Measurements from ENCODE around the gene SARS2.

SARS2 gene

GRCh38 chr19:38920602-38921419 is 9.8 kb downstream of the SARS2 start:
- H3K27ac ChIP-seq = no peak overlapping the region

GRCh38 chr19:38919837-38920601 is 10.5 kb downstream of the SARS2 start:
- Histone ChIP-seq H3K4me3 (no peak overlapping the region), H3K27ac (no peak overlapping the region)

More at GRCh38 chr19:38920602-38921419, 9.8 kb downstream of the SARS2 start:
- no peak overlapping the region for H3K4me3 ChIP-seq

DNA sequence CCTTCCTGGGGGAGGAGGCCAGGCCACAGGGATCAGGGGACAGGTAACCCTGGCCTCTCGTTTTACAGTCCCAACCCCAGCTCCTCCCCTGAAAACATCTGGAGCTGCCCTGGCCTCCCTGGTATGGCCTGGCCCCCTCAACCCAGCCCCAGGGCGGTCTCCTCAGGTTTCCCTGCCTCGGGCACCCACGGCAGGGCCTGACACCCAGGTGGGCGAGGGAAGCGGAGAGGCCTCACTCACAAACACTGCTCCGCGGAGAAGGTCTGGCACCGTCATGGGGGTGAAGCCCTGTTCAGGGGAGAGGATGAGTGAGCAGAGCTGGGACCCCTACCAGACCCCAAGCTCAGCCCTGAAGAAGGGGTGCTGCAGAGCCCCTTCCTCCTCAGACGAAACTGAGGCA is 12.0 kb downstream of the SARS2 start:
- H3K4me3 ChIP-seq = no peak overlapping the region
- no peak overlapping the region for H3K27ac ChIP-seq

DNA sequence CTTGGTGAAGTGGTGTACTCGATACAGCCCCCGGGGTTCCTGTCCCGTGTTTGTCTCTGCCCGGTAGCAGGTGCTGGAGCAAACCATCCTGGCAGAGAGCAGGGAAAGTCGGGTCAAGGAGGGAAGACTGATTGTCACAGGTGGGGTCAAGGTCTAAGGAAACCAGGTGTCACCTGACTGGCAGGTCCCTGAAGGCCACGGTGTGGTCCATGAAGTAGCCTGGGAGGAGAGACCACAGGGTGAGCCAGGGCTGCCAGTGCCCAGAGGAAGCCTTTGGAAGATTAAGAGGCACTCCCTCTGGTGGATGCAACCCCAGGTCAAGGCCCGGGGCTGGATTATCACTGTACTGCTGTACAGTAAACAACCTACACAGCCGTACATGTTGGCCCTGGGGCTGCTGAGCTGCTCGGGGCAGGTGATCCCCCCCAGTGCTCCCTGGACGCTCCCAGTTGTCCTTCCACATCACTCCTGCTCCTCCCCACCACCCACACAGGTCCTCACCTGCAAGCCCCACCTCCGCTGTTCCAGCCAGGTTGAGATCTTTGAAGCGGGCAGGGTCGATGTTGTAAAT is 12.6 kb downstream of the SARS2 start:
- H3K4me3 ChIP-seq = no peak overlapping the region
- H3K27ac ChIP-seq = no peak overlapping the region

GRCh38 chr19:38917516-38917915 is 13.0 kb downstream of the SARS2 start:
- H3K4me3 ChIP-seq = no peak overlapping the region
- no peak overlapping the region for H3K27ac ChIP-seq

DNA sequence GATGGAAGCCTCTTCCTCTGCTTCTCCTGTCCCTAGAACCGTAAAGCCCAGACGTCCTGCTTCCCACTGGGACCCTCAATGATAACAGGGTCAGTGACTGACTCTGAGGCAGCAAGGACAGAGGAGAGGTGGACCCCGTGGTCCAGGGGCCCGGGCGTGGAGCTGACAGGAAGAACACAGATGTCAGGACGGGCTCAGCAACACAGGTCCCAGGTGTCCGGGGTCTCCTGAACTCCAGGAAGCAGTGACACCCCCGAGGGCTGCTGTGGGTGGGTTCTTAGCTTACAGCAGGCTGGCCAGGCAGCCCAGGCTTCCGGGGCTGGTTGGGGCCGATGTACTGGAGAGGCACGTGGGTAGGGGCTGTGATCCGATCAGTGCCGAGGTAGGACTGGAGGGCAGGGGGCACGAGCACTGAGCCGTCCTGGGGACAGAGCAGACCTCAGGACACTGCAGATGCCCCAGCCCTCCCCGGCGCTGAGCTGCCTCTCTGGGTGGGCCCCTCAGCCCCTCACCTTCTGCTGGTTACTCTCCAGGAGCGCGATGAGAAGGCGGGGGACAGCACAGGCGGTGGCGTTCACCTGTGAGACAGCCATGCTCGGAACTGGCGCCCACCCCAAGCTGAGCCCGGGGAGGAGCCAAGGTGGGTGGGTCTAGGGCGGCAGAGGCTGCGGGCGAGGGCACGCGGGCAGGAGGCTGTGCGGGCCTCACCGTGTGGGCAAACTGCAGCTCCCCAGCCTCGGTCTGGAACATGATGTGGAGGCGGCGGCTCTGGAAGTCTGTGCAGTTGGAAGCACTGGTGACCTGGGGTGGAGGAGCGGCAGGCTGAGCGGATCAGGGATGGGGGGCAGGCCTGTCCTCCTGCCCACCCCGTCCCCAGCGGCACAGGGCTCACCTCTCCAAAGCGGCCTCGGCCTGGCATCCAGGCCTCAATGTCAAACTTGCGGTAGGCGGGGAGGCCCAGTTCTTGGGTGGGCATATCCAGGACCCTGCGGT is 14.9 kb downstream of the SARS2 start:
- Histone ChIP-seq H3K27ac (no peak overlapping the region), H3K4me3 (no peak overlapping the region)

DNA sequence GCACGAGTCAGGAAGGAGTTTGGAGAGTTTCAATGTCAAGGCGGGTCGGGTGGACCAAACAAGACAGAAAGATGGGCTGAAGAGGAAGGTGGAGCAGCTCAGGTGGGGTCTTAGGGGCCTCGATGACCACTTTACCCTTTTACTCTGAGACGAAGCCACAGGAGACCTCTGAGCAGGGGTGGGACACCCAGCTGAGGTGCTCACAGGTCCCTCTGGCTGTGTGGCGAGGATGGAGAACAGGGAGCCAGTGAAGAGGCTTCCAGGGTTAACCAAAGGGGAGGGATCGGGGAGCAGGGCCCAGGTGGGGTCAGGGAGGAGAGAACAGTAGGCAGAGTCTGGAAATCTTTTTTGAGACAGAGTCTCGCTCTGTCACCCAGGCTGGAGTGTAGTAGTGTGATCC is 16.6 kb downstream of the SARS2 start:
- no peak overlapping the region for H3K27ac ChIP-seq
- no peak overlapping the region for H3K4me3 ChIP-seq

- H3K4me3 ChIP-seq = no peak overlapping the region
- no peak overlapping the region for H3K27ac ChIP-seq
These were observed 17.7 kb downstream of the SARS2 start for GRCh38 chr19:38912600-38913514.

- no peak overlapping the region for H3K4me3 ChIP-seq
- no peak overlapping the region for H3K27ac ChIP-seq
These were observed 19.1 kb downstream of the SARS2 start for GRCh38 chr19:38911388-38912001.

- H3K27ac ChIP-seq = no peak overlapping the region
- H3K4me3 ChIP-seq = no peak overlapping the region
These were observed 20.1 kb downstream of the SARS2 start for GRCh38 chr19:38910488-38910887.

- H3K27ac ChIP-seq = no peak overlapping the region
- no peak overlapping the region for H3K4me3 ChIP-seq
These were observed 21.7 kb downstream of the SARS2 start for GRCh38 chr19:38908911-38909310.

DNA sequence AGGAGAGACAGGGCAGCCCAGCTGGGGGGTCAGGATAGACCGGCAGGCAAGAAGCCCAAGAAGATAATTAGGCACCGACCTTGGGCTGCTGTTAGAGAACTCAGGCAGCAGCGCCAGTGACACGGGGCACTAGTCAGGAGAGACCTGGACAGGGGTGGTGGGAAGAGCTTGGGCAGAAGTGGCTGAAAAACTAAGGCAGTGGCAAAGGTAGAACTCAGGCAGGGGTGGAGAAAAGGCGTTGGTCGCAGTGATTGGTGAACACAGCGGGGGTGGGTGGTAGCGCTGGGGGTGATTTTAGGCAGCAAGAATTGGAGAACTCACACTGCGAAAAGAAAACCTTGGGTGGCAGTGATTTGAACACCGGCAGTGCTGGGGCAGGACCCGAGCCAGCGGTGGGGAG is 22.9 kb downstream of the SARS2 start:
- Histone ChIP-seq H3K4me3 (no peak overlapping the region), H3K27ac (no peak overlapping the region)

DNA sequence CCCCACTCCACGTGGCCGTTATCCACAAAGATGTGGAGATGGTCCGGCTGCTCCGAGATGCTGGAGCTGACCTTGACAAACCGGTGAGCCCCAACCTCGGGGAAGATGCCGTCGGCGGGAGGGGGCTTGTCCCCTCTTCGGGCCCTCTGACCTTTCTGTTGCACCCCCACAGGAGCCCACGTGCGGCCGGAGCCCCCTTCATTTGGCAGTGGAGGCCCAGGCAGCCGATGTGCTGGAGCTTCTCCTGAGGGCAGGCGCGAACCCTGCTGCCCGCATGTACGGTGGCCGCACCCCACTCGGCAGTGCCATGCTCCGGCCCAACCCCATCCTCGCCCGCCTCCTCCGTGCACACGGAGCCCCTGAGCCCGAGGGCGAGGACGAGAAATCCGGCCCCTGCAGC is 23.3 kb downstream of the SARS2 start:
- Histone ChIP-seq H3K27ac (no peak overlapping the region), H3K4me3 (no peak overlapping the region)

DNA sequence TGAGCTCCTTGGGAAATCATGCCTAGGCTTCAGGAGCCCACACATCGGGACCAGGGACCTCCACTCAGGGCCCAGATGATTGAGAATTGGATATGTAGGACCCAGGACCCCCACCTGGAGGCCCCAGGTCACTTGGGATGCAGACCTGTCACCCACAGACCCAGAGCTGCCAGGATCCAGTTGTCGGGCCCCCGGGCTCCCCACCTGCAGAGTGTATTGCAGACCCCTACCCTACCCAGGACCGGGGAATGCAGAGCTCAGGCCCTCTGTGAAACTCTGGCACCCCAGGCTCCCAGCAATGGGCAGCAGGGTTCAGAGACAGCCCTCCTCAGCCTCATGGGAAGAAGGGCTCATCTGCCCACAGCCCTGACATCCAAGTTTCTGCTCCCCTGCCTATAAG is 24.9 kb downstream of the SARS2 start:
- H3K27ac ChIP-seq = no peak overlapping the region
- H3K4me3 ChIP-seq = no peak overlapping the region

GRCh38 chr19:38904581-38905539 is 25.7 kb downstream of the SARS2 start:
- no peak overlapping the region for H3K27ac ChIP-seq
- no peak overlapping the region for H3K4me3 ChIP-seq

DNA sequence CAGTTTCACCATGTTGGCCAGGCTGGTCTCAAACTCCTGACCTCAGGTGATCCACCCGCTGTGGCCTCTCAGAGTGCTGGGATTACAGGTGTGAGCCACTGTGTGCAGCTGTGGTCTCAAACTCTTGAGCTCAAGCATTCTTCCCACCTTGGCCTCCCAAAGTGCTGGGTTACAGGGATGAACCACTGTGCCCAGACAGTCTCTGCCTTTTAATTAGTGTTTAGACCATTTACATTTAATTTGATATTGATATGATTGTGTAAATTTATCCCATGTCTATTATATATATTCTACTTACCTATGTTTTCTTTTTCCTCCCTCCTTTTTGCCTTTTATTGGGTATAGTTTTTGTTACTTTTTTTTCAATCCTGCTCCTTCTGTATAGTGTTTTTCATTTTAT is 28.9 kb downstream of the SARS2 start:
- Histone ChIP-seq H3K4me3 (no peak overlapping the region), H3K27ac (no peak overlapping the region)

- Histone ChIP-seq H3K4me3 (peak overlapping the region in 5 of 7 experiments; percentile 73 to 92 (median 76)), H3K27ac (peak overlapping the region in 13 of 21 experiments; percentile 82 to 96 (median 90))
These were observed 29.8 kb downstream of the SARS2 start for GRCh38 chr19:38900743-38901190.

All from skin epidermis (tissue), 12 donors.